SIG-M5 (cell line): ENCODE results near the gene PSG1.
"Not testable (repeated sequence)": the region's sequence is repeated elsewhere in the genome, so short reads cannot be mapped to it uniquely, and the experiment has no call there.

Experiments used
- DNase-seq: peaks from one replicate; lab custom pipeline; 2025; lab: John Stamatoyannopoulos, UW

The PSG1 gene

GRCh38 chr19:42819960-42820650 lies 59.4 kb downstream of the PSG1 start:
- DNase-seq: not testable (repeated sequence)

GRCh38 chr19:42816894-42817293 lies 62.6 kb downstream of the PSG1 start:
- DNase-seq: no peak
